CMK (cell line): ENCODE data around the gene CXCL1.
A peak's percentile ranks its signal among the peaks of the same experiment; 100 is the strongest.

Experiments used
- DNase-seq: peaks from one replicate; pipeline ENCODE4 v3.0.0-alpha.2; 2010; ENCODE audit warnings: low read depth

Gene CXCL1

DNA sequence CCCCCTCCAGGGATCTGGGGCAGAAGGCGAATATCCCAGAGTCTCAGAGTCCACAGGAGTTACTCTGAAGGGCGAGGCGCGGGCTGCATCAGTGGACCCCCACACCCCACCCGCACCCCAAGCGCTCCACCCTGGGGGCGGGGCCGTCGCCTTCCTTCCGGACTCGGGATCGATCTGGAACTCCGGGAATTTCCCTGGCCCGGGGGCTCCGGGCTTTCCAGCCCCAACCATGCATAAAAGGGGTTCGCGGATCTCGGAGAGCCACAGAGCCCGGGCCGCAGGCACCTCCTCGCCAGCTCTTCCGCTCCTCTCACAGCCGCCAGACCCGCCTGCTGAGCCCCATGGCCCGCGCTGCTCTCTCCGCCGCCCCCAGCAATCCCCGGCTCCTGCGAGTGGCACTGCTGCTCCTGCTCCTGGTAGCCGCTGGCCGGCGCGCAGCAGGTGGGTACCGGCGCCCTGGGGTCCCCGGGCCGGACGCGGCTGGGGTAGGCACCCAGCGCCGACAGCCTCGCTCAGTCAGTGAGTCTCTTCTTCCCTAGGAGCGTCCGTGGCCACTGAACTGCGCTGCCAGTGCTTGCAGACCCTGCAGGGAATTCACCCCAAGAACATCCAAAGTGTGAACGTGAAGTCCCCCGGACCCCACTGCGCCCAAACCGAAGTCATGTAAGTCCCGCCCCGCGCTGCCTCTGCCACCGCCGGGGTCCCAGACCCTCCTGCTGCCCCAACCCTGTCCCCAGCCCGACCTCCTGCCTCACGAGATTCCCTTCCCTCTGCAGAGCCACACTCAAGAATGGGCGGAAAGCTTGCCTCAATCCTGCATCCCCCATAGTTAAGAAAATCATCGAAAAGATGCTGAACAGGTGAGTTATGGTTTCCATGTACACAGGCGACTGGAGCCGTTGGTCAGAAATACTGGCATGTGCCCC lies at the start of gene CXCL1:
TSS of gene CXCL1 (plus strand) at position 264 of the 926 bp plus-strand sequence. CDS start at position 342, 78 bp downstream.
- DNase-seq: no peak

DNA sequence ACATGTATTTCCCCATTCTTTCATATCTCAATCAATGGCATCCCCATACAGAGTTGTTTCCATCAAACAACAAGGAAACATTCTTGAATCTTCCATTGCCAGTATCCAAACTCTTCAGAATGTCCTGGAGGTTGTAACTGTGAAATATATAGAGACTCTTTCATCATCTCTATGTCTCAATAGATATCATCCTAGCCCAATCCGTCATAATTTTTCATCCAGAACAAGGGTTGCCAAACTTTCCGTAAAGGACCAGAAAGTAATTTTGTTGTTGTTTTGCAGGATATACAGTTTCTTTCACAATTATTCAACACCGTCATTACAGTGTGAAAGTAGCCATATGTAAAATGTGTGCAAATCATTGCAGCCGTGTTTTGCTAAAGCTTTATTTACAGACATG lies 47.9 kb upstream of the CXCL1 start:
- no peak for DNase-seq

DNA sequence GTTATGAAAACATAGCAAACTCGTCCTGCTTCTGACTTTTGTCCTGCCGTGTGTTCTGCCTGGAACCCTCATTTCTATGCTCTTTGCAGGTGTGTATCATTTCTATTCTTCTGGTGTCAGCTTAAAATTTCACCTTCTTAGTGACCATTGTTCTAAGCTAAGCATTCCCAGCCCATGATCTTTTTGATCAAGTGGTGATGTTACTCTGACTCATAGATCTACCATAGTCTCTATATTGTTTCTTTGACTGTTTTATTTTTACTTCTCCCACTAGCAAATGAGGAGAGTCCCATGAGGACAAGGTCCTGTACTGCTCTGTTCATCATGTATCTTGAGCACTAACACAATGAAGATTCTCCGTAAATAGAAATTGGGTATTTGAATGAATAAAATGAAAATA lies 46.8 kb upstream of the CXCL1 start:
- DNase-seq: no peak

DNA sequence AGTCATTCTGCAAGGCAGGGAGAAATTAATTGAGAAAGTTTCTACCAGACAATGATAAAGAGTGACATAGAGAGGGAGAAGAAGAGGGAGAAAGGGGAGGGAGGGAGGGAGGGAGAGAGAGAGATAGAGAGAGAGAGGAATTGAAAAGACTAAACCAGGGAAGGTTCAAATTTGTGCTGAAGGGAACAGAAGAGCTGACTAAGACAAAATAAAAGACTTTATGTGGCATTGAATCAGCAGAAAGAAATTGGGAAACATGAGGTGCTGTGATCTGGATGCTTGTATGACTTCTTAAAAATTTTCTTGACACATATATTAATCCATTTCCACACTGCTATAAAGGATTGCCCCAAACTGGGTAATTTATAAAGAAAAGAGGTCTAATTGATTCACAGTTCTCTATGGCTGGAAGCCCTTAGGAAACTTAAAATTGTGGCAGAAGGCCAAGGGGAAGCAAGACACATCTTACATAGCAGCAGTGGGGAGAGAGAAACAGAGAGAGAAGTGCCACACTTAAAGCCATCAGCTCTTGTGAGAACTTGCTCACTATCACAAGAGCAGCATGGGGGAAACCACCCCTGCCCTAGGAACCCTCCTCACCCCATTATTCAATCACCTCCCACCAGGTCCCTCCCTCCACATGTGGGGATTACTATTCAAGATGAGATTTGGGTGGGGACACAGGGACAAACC lies 46.2 kb upstream of the CXCL1 start:
- no peak for DNase-seq

DNA sequence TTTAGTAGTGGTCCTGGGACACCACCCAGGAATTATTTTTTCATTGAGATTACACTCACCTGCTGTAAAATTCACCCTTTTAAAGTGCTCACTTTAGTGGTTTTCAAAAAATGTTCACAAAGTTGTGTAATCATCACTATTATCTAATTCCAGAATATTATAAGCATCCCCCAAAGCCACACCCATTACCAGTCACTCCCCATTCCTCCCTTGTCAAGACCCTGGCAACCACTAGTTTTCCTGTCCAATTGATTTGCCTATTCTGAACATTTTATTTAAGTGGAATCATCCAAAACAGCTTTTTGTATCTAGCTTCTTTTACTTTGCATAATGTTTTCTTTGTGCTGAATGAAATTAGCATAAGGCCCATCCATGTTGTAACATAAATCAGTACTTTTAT lies 45.4 kb upstream of the CXCL1 start:
- DNase-seq: no peak

DNA sequence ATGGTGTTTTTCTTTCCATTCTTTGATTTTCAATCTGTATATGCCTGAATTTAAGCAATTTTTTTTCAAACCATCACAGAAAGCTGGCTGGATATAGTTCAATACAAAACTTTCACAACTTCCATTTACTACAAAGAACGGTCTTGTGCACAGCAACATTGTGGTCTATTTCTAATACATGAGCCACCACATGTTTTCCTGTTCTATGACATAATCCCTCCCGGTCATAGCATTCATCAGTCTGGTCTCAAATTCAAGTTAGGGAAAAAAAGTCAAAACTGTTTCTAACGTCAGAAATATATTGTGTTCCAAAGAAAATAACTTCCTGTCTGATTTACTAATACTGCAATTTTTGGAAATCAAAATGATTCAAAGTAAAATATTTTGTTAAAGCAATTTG lies 40.2 kb upstream of the CXCL1 start:
- no peak for DNase-seq

DNA sequence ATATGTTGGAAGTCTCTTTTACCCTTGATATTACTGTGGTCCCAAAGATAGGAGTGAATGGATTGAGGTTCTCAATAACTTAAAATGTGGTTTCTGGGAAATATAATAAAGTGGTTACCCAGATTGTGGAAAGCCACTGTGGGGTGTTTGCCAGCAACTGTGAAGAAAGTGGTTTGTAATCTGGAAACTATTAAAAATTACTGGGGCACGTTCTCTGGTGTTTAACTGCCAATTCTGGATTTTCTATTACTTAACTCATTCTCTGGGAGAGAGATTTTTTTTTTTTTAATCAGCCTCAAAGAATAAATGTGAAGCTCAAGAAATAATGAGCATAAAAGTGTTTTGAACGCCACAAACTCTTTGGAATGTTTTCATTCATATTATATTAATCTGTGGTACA lies 37.6 kb upstream of the CXCL1 start:
- DNase-seq: no peak

DNA sequence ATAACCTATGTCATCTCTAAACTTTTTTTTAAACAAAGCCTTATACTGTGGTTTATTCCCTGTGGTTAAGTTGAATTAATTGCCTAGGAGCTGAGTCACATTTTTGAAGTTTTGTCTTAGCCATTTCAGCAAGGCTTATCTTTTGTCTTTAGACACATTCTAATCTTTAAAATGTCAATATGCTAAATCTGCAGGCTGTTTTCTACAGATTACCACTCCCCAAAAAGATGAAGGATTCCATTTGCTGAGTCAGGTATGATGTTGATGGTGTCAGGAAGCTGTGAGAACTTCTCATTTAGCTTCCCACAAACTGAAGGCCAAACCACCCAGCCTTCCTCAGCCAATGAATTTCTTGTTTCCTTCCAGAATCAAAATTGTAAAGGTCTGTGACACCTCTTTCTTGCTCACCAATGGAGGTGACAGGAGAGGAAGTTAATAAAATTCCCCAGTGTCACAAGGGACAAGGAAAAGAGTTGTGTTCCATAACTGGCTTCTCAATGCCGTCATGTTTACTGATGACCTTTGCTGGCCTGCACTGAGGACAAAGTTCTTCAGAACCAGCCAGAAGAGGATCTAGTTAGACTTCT lies 36.4 kb upstream of the CXCL1 start:
- DNase-seq: peak; percentile 41

DNA sequence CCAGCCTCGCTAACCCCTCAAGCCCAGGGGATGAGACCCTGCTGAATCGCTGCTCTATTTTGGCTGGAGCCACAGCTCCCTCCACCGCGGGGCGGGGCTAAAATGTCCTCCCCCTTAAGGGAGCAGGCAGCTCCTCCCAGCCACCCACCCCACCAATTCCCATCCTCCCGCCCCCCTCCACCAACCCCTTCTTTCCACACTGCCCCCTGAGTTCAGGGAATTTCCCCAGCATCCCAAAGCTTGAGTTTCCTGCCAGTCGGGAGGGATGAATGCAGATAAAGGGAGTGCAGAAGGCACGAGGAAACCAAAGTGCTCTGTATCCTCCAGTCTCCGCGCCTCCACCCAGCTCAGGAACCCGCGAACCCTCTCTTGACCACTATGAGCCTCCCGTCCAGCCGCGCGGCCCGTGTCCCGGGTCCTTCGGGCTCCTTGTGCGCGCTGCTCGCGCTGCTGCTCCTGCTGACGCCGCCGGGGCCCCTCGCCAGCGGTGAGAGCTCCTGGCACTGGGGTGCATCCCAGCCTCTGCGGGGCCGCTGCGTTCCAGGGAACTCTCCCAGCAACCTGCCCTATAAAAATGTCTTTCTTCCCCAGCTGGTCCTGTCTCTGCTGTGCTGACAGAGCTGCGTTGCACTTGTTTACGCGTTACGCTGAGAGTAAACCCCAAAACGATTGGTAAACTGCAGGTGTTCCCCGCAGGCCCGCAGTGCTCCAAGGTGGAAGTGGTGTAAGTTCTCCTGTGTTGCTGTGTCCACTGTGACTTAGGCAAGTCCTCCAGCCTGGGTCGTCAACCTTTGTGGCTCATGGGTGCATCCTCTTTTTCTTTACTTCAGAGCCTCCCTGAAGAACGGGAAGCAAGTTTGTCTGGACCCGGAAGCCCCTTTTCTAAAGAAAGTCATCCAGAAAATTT lies 32.6 kb upstream of the CXCL1 start, which contains the start of gene CXCL6:
TSS of gene CXCL6 (plus strand) at position 306 of the 907 bp plus-strand sequence. CDS start at position 379, 73 bp downstream.
- DNase-seq: no peak

DNA sequence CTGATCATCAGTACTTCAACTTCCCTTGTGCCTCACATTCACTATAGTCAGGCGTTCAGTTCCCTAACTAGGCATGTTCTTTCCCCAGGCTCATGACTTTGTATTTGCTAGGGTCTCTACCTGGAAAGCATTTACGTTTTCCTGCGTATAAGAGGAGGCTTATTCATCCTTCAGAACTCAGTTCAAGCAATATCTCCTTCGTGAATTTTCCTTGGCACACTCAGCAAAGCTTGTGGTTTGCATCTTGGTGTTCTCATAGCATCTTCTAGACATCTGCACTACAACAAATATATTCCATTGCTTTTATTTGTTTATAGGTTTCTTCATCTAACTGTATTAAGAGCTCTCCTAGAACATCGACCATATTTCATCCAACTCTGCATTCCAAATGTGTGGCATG lies 30.1 kb upstream of the CXCL1 start:
- DNase-seq: no peak

DNA sequence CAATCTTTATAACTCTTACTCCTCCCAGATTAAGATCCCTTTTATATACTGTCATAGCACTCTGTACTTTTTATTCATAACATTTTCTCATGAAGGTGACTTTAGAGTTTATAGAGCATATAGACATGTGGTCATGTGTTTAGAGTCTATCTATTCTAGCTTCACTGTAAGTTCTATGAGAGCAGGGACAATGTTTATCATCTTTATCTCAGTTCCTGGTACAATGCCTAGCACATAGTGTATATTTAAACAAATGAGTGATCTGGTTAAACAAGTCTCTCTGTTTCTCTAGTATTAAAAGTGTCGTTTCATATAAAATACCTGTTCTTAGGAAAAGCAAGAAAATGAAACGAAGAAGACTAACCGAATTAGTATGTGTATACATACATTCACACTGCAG lies 29.5 kb upstream of the CXCL1 start:
- no peak for DNase-seq

DNA sequence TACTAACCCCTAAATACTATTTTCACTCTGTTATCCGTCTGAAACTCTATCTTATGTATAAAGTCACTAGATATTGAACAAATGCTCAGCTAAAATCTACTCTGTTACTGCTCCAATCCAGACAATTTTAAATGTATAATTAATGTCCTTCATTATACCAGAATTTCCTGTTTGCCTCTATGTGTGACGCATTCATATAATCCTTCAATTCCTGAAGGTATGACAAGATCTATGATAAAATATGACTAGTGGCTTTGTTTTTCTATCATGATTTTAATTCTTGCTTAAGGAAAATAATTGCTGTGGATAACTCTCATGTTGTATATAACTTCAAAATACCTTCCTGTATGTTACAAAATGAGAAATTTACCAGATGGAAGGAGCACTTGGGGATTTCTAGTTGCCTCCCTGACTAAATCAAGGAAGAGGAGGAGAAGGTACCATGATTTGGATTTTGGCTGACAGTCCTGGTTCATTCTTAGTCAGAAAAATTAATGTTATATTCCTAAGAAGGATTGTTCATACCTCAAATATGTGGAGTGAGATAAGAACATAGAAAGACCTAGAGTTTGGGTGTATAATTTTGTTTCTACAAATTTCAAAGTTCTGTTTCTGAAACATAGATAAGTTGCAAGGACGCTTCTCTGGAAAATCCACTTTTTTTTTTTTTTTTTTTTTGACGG lies 27.8 kb upstream of the CXCL1 start:
- no peak for DNase-seq

DNA sequence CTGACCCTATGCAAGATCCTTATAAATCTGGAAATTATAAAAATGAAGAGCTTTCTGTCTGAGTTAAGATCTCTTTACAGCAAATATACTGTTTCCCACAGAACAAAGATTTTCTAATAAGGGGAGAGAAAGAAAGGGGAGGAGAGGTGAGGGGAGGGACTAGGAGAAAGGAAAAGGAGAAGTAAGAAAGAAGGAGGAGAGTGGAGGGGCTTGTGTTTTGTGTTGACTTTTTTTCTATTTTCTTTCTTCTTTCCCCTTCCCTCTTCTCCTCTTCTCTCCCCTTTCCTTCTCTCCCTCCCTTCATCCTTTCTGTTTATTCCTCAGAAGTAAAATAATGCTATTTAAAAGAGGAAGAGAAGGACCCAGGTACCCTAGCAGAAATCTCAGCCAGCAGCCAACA lies 26.5 kb upstream of the CXCL1 start:
- DNase-seq: no peak

DNA sequence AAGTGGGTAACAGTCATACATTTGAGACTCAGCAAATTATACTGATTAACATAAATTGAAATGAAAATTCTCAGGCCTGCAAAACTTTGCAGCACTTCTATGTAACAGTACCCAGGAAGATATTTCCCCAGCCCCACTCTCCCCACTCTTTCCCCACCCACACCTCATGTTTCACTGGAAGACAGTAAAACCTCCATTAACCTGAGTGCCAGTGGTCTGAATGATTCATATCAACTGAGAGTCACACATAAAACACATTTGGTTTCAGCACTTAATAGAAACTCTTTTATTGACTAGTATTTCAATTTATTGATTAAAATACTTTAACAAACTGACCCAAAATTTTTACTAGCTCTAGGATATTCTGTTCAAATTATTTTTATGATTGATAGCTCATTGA lies 25.8 kb upstream of the CXCL1 start:
- no peak for DNase-seq

DNA sequence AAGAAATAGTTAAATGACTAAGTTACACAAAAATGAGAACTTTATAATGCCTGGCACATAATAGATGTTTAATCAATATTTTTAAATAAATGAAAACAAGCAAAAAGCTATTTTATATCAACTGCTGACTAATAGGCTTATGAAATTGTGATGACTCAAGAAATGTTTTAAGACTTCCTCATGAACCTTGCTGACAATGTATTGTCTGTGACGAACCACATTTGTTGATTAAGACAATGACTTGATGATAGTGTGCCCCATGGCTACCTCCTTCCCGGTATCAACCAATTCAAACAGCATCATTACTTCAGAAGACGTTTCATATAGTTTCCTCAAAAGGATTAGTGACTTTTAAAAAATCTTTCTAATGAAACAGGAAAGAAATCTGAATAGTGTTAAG lies 24.8 kb upstream of the CXCL1 start:
- no peak for DNase-seq

DNA sequence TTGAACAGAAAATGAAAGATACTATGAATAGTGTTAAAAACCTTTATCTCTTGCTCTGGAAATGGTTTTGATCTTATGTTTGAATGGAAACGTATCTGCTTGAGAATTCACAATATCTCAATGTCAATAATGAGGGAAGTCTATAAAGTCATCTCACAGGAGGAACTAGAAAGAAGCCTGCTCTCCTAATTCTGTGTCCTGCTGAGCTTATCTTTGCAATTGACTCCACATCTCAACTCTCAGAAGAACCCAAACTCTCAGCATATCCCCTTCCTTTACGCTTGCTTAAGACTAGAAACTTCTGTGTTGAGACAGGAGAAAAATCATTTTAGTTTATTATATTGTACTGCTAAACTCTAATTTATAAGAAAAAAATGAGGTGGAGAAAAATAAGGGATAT lies 24.4 kb upstream of the CXCL1 start:
- DNase-seq: no peak

DNA sequence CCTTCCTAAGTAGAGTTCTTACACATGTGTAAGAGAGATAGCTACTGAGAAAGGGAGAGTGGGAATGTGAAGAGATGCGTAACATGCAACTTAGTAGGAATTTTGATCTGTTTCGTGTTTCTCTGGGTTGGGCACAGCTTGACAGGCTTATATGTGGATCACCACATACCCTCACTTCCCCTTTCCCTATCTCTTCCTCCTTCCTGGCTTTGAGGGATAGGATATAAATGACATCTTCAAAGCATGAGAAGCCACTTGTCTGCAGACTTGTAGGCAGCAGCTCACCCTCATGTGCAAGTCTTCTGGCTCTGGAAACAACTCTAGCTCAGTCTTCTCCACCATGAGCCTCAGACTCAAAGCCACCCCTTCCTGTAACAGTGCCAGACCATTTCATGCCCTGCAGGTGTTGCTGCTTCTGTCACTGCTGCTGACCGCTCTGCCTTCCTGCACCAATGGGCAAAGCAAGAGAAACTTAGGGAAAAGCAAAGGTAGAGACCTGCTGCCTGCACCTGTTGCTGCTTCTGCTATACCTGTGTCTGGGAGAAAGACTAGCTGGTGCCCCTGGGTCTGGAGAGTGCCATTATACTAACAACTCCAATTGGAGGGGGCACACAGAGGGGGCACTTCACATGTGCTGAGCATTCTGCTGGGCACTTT lies 21.5 kb upstream of the CXCL1 start:
- peak; percentile 72 for DNase-seq

DNA sequence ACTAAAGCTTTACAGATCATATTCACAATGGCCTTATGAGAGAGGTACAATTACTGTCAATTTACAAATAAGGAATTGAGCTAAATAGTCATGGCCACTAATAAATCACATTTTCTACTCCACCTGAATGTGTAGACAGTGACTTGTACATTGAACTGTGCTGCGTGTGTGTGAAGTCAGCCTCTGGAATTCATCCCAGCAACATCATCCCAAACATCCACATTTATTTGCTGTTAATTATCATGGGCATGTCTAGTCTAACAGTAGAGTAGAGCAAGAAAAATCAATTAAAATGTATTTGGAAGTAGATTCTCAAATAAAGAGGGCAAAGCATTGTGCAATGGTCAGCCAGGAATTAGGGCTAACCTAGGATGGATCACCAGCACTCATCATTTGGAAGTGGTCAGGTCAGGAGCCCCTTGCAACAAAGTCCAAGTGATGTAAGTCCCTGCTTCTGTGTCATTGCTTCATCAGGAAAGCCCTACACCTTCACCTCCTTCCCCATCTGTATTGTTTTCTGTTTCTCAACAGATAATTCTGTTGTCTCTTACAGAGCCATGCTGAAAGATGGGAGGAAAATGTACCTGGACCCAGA lies 20.9 kb upstream of the CXCL1 start:
- no peak for DNase-seq

DNA sequence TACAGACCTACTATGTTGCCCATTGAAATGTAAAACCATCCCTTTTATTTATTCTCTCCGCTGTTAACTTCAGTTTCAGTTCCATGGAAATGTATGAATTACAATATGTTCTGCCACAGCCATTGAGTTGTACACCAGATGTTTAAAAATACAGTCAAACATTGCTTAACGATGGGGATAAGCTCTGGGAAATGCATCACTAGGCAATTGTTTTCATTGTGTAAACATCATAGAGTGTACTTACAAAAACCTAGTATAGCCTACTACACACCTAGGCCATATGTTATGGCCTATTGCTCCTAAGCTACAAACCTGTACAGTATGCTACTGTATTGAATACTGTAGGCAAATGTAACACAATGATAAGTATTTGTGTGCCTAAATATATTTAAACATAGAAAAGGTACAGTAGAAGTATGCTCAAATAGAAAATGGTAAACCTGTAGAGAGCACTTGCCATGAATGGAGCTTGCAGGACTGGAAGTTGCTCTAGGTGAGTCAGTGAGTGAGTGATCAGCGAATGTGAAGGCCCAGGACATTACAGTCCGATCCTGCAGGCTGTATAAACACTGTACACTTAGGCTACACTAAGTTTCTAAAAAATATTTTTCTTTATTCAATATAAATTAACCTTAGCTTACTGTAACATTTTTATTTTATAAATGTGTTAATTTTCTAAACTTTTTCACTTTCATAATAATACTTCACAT lies 18.8 kb upstream of the CXCL1 start:
- no peak for DNase-seq

DNA sequence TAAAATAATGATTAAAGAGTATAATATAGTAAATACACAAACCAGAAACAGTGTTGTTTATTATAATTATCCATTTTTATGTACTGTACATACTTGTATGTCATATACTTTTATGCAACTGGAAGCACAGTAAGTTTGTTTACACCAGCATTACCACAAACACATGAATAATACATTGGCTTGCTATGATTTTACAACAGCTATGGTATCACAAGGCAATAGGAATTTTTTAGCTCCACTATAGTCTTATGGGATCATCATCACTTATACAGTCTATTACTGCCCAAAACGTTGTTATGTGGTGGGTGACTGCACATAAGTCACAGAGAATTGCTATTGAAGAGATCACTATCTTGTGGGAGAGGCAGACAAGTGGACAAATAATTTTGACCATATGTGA lies 17.9 kb upstream of the CXCL1 start:
- DNase-seq: no peak
